HFFc6 (cell line): ENCODE measurements around the gene OR2Y1. TPM values are rescaled to one million over a fixed set of nuclear protein-coding genes. Genes with fewer than 3 reads are reported as not detected.
"Not testable (repeated sequence)": the region's sequence is repeated elsewhere in the genome, so short reads cannot be mapped to it uniquely, and the experiment has no call there.

ENCODE experiments used
- DNase-seq: peaks from one replicate; pipeline ENCODE4 v3.0.0-alpha.2; 2018
- H3K27ac Mint-ChIP-seq: 2 replicates; pipeline ENCODE4 v1.8.0; 2020; ENCODE audit warnings: mild to moderate bottlenecking, mixed read lengths
- H3K27me3 Mint-ChIP-seq: 2 replicates; pipeline ENCODE4 v1.8.0; 2021; ENCODE audit warnings: mild to moderate bottlenecking, moderate library complexity, mixed read lengths; ENCODE audit not compliant: insufficient read depth
- H3K36me3 Mint-ChIP-seq: 2 replicates; pipeline ENCODE4 v1.8.0; 2021; ENCODE audit warnings: low read depth, mixed read lengths
- H3K4me1 Mint-ChIP-seq: 2 replicates; pipeline ENCODE4 v1.8.0; 2020; ENCODE audit warnings: low read depth, mixed read lengths
- H3K4me3 Mint-ChIP-seq: 2 replicates; pipeline ENCODE4 v1.8.0; 2020; ENCODE audit warnings: mild to moderate bottlenecking, moderate library complexity, mixed read lengths
- H3K9me3 Mint-ChIP-seq: 2 replicates; pipeline ENCODE4 v1.8.0; 2020; ENCODE audit warnings: mild to moderate bottlenecking, mixed read lengths
- CTCF ChIP-seq: fragments of 200-600 bp; sonication (generic); IDR thresholded peaks from 2 replicates; pipeline ENCODE4 v1.5.0; 2021; ENCODE audit warnings: antibody characterized with exemption, mild to moderate bottlenecking
- total RNA-seq, 6 experiments: library from RNA; stranded (reverse); fragmentation: NEBNext Ultra II Directional; extraction: Animal tissue kit (Norgen Biotek cat#: 25700); gene quantifications; 2 replicates in 1 of 6; 3 replicates in 5 of 6; pipeline ENCODE4 v1.2.3, GENCODE V29; 2021

The OR2Y1 gene
- total RNA-seq, 6 experiments from 2014 or later = not detected

GRCh38 chr5:180785121-180785781 is 45.4 kb upstream of the OR2Y1 start:
- H3K4me3 Mint-ChIP-seq = peak overlapping the region; percentile 80
- H3K27ac Mint-ChIP-seq = peak overlapping the region; percentile 93
- peaks cover 11% of the 10 kb centered on the region for H3K27me3 Mint-ChIP-seq
- H3K4me1 Mint-ChIP-seq = peaks cover 61% of the 10 kb centered on the region
- H3K36me3 Mint-ChIP-seq = peaks cover 4% of the 10 kb centered on the region; the same call in 1 of the 2 replicates
- TF ChIP-seq CTCF = no peak
- H3K9me3 Mint-ChIP-seq = no peaks in the 10 kb centered on the region
- DNase-seq = peak; percentile 92

GRCh38 chr5:180784497-180785097 is 44.7 kb upstream of the OR2Y1 start:
- Mint-ChIP-seq H3K4me1 (peaks cover 61% of the 10 kb centered on the region), H3K4me3 (peak overlapping the region; percentile 80), H3K27me3 (peaks cover 11% of the 10 kb centered on the region), H3K9me3 (no peaks in the 10 kb centered on the region), H3K36me3 (peaks cover under 1% of the 10 kb centered on the region; the same call in 1 of the 2 replicates), H3K27ac (peak overlapping the region; percentile 93)
- peak; percentile 90 for DNase-seq
- TF ChIP-seq CTCF = peak; percentile 80

- Mint-ChIP-seq H3K4me1 (peaks cover 61% of the 10 kb centered on the region), H3K27me3 (peaks cover 11% of the 10 kb centered on the region), H3K4me3 (no peak overlapping the region), H3K27ac (peak overlapping the region; percentile 17; the same call in 1 of the 2 replicates), H3K36me3 (no peaks in the 10 kb centered on the region; the same call in 1 of the 2 replicates), H3K9me3 (no peaks in the 10 kb centered on the region)
- DNase-seq = no peak
- TF ChIP-seq CTCF = no peak
Observed at GRCh38 chr5:180783340-180784052, 43.6 kb upstream of the OR2Y1 start.

GRCh38 chr5:180782748-180783147 is 42.9 kb upstream of the OR2Y1 start:
- no peak overlapping the region for H3K4me3 Mint-ChIP-seq
- H3K9me3 Mint-ChIP-seq = no peaks in the 10 kb centered on the region
- H3K36me3 Mint-ChIP-seq = no peaks in the 10 kb centered on the region; the same call in 1 of the 2 replicates
- H3K27me3 Mint-ChIP-seq = peaks cover 11% of the 10 kb centered on the region
- DNase-seq = no peak
- no peak for TF ChIP-seq CTCF
- H3K27ac Mint-ChIP-seq = no peak overlapping the region
- peaks cover 54% of the 10 kb centered on the region for H3K4me1 Mint-ChIP-seq

GRCh38 chr5:180781900-180782326 is 42.1 kb upstream of the OR2Y1 start:
- not testable (repeated sequence) for DNase-seq, H3K27me3 Mint-ChIP-seq, H3K36me3 Mint-ChIP-seq, H3K4me3 Mint-ChIP-seq, H3K9me3 Mint-ChIP-seq, H3K27ac Mint-ChIP-seq
- peaks cover 45% of the 10 kb centered on the region for H3K4me1 Mint-ChIP-seq
